Measurements from ENCODE around the gene NOL8. TPM values are rescaled to one million over a fixed set of nuclear protein-coding genes. Genes with fewer than 3 reads are reported as not detected.

NOL8 gene
- total RNA-seq, 1 donor from 2014 or later: 38.5 TPM

DNA sequence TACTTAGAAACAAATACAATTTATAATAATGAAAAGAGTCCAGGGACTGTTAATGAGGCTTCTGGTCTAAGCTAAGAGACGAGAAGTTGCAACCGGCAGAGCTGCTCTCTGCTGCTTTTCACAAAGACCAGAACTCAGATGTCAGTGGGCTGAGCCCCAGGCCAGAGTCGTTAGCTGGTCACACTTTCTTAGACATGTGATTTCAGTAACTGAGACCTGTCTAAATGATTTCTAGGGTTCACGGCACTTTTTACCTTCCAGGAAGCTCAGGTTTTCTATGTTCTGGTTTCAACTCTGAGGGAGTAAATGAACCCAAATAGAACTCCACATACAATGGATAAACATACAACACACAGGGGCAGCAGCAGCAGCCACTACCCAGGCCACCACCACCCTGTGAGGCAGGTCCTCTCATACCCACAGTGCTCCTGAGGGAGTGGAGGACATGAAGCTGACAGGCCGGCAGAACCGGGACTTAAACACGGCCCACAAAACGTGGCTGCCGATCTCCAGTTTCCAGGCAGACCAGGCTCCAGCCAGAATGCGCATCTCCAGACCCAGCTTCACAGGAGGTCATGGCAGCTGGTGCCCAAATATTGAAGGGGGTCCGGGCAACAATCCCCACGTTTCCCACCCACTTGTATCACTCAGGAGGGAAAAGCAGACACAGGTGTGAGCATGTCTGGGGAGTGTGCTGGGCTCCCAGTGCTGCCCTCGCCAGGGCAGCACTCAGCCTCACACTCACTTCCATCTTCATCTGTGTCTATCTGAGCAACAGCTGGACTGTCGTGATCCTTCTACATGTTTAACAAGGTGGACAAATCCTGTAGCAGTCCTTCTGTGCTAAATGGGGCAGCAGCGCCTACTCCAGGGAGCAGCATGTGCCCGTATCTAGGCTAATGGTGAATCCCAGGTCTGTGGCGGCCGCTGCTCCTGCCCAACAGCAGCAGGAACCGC, 70.5 kb downstream of the NOL8 start:
- ATAC-seq (no peak), DNase-seq (no peak)
- TF ChIP-seq, protein P1, sequence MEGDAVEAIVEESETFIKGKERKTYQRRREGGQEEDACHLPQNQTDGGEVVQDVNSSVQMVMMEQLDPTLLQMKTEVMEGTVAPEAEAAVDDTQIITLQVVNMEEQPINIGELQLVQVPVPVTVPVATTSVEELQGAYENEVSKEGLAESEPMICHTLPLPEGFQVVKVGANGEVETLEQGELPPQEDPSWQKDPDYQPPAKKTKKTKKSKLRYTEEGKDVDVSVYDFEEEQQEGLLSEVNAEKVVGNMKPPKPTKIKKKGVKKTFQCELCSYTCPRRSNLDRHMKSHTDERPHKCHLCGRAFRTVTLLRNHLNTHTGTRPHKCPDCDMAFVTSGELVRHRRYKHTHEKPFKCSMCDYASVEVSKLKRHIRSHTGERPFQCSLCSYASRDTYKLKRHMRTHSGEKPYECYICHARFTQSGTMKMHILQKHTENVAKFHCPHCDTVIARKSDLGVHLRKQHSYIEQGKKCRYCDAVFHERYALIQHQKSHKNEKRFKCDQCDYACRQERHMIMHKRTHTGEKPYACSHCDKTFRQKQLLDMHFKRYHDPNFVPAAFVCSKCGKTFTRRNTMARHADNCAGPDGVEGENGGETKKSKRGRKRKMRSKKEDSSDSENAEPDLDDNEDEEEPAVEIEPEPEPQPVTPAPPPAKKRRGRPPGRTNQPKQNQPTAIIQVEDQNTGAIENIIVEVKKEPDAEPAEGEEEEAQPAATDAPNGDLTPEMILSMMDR (IDR thresholded peaks at IDR 0.05): no peak
- intact Hi-C loops (cut with DNase I): no loop called here
- H3K27ac ChIP-seq: no peak overlapping the region
- peaks cover 100% of the 10 kb centered on the region for H3K36me3 ChIP-seq
- H3K4me3 ChIP-seq: no peak overlapping the region
- no peaks in the 10 kb centered on the region for H3K27me3 ChIP-seq (ENCODE audit: low read depth)
- no peaks in the 10 kb centered on the region for H3K9me3 ChIP-seq
- no peaks in the 10 kb centered on the region for H3K4me1 ChIP-seq

DNA sequence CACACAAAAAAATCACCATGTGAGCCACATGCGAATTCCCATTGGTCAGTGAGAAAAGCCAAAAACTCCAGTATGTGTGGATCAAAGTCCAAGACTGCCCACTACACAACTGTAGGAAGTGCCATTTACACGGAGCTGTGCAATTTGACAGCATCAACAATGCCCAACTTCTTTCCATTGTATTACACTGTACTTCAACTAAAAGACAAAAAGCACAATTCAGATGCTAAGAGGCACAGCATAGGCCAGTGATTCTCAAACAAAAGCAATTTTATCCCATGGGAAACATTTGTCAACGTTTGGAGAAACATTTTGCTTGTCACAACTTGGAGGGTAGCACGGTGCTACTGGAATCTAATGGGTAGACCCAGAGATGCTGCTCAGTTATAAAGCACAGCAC, 71.5 kb downstream of the NOL8 start:
- H3K27ac ChIP-seq: no peak overlapping the region
- no peaks in the 10 kb centered on the region for H3K27me3 ChIP-seq (ENCODE audit: low read depth)
- DNase-seq (no peak), ATAC-seq (no peak)
- TF ChIP-seq, protein P1 (IDR thresholded peaks at IDR 0.05): no peak
- peaks cover 100% of the 10 kb centered on the region for H3K36me3 ChIP-seq
- H3K9me3 ChIP-seq: no peaks in the 10 kb centered on the region
- intact Hi-C loops (cut with DNase I): no loop called here
- no peak overlapping the region for H3K4me3 ChIP-seq
- no peaks in the 10 kb centered on the region for H3K4me1 ChIP-seq

DNA sequence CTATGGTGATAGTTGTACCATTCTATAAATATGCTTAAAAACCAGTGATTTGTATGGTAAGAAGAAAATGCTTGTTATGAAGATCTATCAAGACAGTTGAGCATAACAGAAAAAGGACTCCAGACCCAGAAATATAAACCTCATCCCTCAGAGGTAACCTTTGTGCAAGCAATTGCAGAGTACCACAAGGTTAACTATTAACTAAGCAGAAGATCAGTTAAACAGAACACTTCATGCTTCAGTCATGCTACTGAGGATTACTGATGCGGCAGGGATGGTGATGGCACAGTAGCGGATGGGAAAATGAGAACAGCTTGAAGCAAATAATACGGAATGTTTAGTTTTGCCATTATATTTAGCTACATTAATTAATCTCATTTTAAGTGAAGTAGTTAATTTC, 77.2 kb downstream of the NOL8 start:
- ATAC-seq (no peak), DNase-seq (no peak)
- Histone ChIP-seq H3K9me3 (no peaks in the 10 kb centered on the region), H3K4me3 (no peak overlapping the region), H3K4me1 (no peaks in the 10 kb centered on the region), H3K27ac (no peak overlapping the region), H3K27me3 (ENCODE audit: low read depth) (no peaks in the 10 kb centered on the region), H3K36me3 (peaks cover 100% of the 10 kb centered on the region)
- intact Hi-C loops (cut with DNase I): no loop called here
- TF ChIP-seq, protein P1 (IDR thresholded peaks at IDR 0.05): no peak

Small RNA genes lying within 50 kb of the gene (microRNA-seq; reads per million reads assigned to microRNA genes)
- gene MIR3651 (ENCODE audit: borderline number of aligned reads): not detected

Other genes starting within 250 kb of the NOL8 start
- gene SPTLC1, start 209.9 kb downstream of the NOL8 start, total RNA-seq: 65.4 TPM
- 74.2 TPM for gene IARS1, start 31.7 kb downstream of the NOL8 start, total RNA-seq
- gene CENPP, start 603 bp upstream of the NOL8 start, total RNA-seq: 4.3 TPM
- 15.3 TPM for gene OGN, start 79.2 kb upstream of the NOL8 start, total RNA-seq
- 4.1 TPM for gene OMD, start 99.1 kb upstream of the NOL8 start, total RNA-seq
- 2.3 TPM for gene ASPN, start 157.2 kb upstream of the NOL8 start, total RNA-seq
- gene ECM2, start 210.6 kb upstream of the NOL8 start, total RNA-seq: 9.4 TPM